Fibroblast of skin of right biceps (primary cell): ENCODE data around the gene DFFA.
"Not testable (repeated sequence)": the region's sequence is repeated elsewhere in the genome, so short reads cannot be mapped to it uniquely, and the experiment has no call there.

Experiments
- DNase-seq: peaks from one replicate; pipeline ENCODE4 v3.0.0-alpha.2; 2013

Gene DFFA

GRCh38 chr1:10472220-10473144 is at the start of gene DFFA:
DFFA (minus strand) TSS chr1:10472529; CDS start chr1:10472458, 71 bp downstream.
- DNase-seq: peak; percentile 96

GRCh38 chr1:10521537-10522157 is 49.3 kb upstream of the DFFA start:
- no peak for DNase-seq

GRCh38 chr1:10520952-10521351 is 48.6 kb upstream of the DFFA start:
- no peak for DNase-seq

GRCh38 chr1:10520497-10520896 is 48.2 kb upstream of the DFFA start:
- DNase-seq: no peak

GRCh38 chr1:10519016-10519417 is 46.7 kb upstream of the DFFA start:
- no peak for DNase-seq

- no peak for DNase-seq
Observed at GRCh38 chr1:10517677-10517982, 45.3 kb upstream of the DFFA start.

GRCh38 chr1:10516925-10517676 is 44.8 kb upstream of the DFFA start:
- no peak for DNase-seq

GRCh38 chr1:10515976-10516750 is 43.8 kb upstream of the DFFA start:
- no peak for DNase-seq

GRCh38 chr1:10515301-10515975 is 43.1 kb upstream of the DFFA start:
- no peak for DNase-seq

GRCh38 chr1:10514490-10515235 is 42.3 kb upstream of the DFFA start:
- peak; percentile 57 for DNase-seq

- DNase-seq: no peak
Observed at GRCh38 chr1:10513199-10513598, 40.9 kb upstream of the DFFA start.

- no peak for DNase-seq
Observed at GRCh38 chr1:10511494-10511885, 39.2 kb upstream of the DFFA start.

GRCh38 chr1:10510520-10511493 is 38.5 kb upstream of the DFFA start:
- peak; percentile 90 for DNase-seq

GRCh38 chr1:10509809-10510509 is 37.6 kb upstream of the DFFA start:
- DNase-seq: no peak

- DNase-seq: peak; percentile 29
Observed at GRCh38 chr1:10508511-10508951, 36.2 kb upstream of the DFFA start.

GRCh38 chr1:10507111-10507879 is 35.0 kb upstream of the DFFA start:
- peak; percentile 73 for DNase-seq

- DNase-seq: no peak
Observed at GRCh38 chr1:10506677-10507047, 34.3 kb upstream of the DFFA start.

GRCh38 chr1:10506046-10506676 is 33.8 kb upstream of the DFFA start:
- not testable (repeated sequence) for DNase-seq
